Tibial artery (tissue), 4 donors: ENCODE data around the gene PRRG4.

Experiments used
- DNase-seq, 2 donors: peaks; one replicate each; pipeline ENCODE4 v3.0.0-alpha.2; 2019
- H3K27ac ChIP-seq, 2 donors: fragments of 200-600 bp; sonication (generic) in 1 of 2; 1 replicate in 1 of 2; 2 replicates in 1 of 2; pipeline ENCODE4 v1.5.1; 2018 to 2019; ENCODE audit warnings: mild to moderate bottlenecking in 1 of 2
- H3K27me3 ChIP-seq, 2 donors: fragments of 200-600 bp; sonication (generic) in 1 of 2; one replicate each; pipeline versions ENCODE4 v1.5.1 to v1.6.0; 2016 to 2019
- H3K36me3 ChIP-seq, 3 donors: fragments of 200-600 bp; sonication (generic) in 2 of 3; one replicate each; pipeline ENCODE4 v1.5.1; 2016 to 2019; ENCODE audit warnings: mild to moderate bottlenecking in 2 of 3
- H3K4me1 ChIP-seq, 4 donors: fragments of 200-600 bp; sonication (generic) in 2 of 4; 1 replicate in 3 of 4; 2 replicates in 1 of 4; pipeline ENCODE4 v1.5.1; 2016 to 2019
- H3K4me3 ChIP-seq, 2 donors: fragments of 200-600 bp; sonication (generic) in 1 of 2; 1 replicate in 1 of 2; 2 replicates in 1 of 2; pipeline ENCODE4 v1.5.1; 2018 to 2019; ENCODE audit warnings: mild to moderate bottlenecking in 2 of 2
- H3K9me3 ChIP-seq, 3 donors: fragments of 200-600 bp; sonication (generic) in 1 of 3; one replicate each; pipeline ENCODE4 v1.5.1; 2016 to 2019
- CTCF ChIP-seq, 2 experiments: fragments of 200-600 bp in 1 of 2; fragments of 450-650 bp in 1 of 2; IDR thresholded peaks; one replicate each; pipeline ENCODE4 v1.5.1; 2017 to 2019; ENCODE audit warnings: antibody characterized with exemption in 2 of 2, mild to moderate bottlenecking in 1 of 2, moderate library complexity in 1 of 2
- intact Hi-C: fragments of 100-400 bp; cut with DNase I; formaldehyde crosslinking; loops from one replicate; pipeline ENCODE4 v1.15.0; 2023; ENCODE audit warnings: low total_unique reads

PRRG4 gene

GRCh38 chr11:32894149-32894827 is 64.6 kb downstream of the PRRG4 start:
- DNase-seq: no peak
- Histone ChIP-seq H3K27ac (peak overlapping the region; percentile 80 to 83), H3K27me3 (no peaks in the 10 kb centered on the region), H3K4me3 (peak overlapping the region; percentile 63 to 69), H3K36me3 (no peaks in the 10 kb centered on the region), H3K4me1 (peaks cover 0 to 19% (median 5%) of the 10 kb centered on the region in 4 donors), H3K9me3 (no peaks in the 10 kb centered on the region)
- intact Hi-C loops: no loop called here
- no peak for TF ChIP-seq CTCF (IDR thresholded peaks at IDR 0.05)

DNA sequence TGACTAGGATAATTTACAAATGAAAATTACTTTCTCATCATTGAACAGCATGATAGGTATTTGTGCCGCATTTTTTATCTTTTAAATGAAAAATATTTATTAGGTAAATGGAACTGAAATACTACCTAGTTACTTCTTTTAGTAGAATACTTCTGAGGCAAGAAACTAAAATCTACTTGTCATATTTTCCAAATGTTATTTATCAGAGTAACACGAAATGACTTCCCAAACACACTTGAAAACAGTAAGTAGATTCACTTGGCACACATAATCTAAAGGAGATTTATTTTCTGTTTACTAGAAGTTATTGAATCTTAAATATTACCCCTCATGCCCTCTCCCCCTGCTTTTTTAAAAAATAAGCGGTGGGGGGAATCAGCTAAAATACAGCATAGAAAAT is 65.2 kb downstream of the PRRG4 start:
- Histone ChIP-seq H3K27ac (no peak overlapping the region), H3K36me3 (no peaks in the 10 kb centered on the region), H3K27me3 (no peaks in the 10 kb centered on the region), H3K9me3 (no peaks in the 10 kb centered on the region), H3K4me3 (no peak overlapping the region), H3K4me1 (peaks cover 0 to 19% (median 5%) of the 10 kb centered on the region in 4 donors)
- intact Hi-C loops: no loop called here
- TF ChIP-seq CTCF (IDR thresholded peaks at IDR 0.05): no peak
- DNase-seq: no peak

DNA sequence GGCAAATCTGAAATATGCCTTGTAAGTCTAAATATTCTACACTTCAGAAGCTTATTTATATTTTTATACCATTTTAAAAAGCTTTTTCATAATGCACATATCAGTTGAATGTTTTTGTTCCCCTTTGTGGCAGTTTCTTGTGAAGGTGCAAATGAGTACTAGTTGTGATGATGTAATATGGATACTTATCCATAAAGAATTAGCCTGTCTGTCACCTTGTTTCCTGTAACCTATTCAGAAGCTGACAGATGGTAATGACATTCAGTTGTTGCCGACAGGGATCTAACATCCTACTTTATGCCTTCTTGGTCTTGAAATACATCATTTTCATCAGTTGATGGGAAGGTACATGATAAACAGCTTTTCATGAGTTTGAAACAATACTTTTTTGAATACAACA is 65.7 kb downstream of the PRRG4 start:
- DNase-seq: no peak
- Histone ChIP-seq H3K4me1 (peaks cover 0 to 19% (median 5%) of the 10 kb centered on the region in 4 donors), H3K27me3 (no peaks in the 10 kb centered on the region), H3K9me3 (no peaks in the 10 kb centered on the region), H3K36me3 (no peaks in the 10 kb centered on the region), H3K4me3 (no peak overlapping the region), H3K27ac (no peak overlapping the region)
- intact Hi-C loops: no loop called here
- no peak for TF ChIP-seq CTCF (IDR thresholded peaks at IDR 0.05)

GRCh38 chr11:32897103-32897502 is 67.4 kb downstream of the PRRG4 start:
- no peak for DNase-seq
- Histone ChIP-seq H3K4me1 (peaks cover 0 to 14% (median 6%) of the 10 kb centered on the region in 4 donors), H3K27ac (no peak overlapping the region), H3K4me3 (no peak overlapping the region), H3K27me3 (no peaks in the 10 kb centered on the region), H3K9me3 (no peaks in the 10 kb centered on the region), H3K36me3 (no peaks in the 10 kb centered on the region)
- no peak for TF ChIP-seq CTCF (IDR thresholded peaks at IDR 0.05)
- intact Hi-C loops: no loop called here

DNA sequence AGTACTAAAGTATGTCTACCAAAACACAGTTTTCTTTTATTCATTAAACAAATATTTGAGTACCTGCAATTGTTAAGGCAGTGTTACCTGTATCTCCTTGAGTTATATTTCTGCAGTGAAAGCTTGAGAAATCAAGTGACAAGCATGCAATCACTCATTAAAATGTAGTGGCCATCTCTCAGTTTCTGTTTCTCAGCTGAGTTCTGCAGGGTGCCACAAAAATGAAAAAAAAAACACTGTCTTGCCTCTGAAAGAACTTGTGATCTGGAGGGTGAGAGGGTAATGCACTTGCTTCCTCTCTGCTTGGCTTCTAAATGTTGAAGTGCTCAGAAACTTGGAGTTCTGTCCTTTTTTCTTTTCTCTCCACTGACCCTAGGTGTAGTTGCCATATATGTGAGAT is 69.7 kb downstream of the PRRG4 start:
- Histone ChIP-seq H3K36me3 (no peaks in the 10 kb centered on the region), H3K4me3 (no peak overlapping the region), H3K9me3 (no peaks in the 10 kb centered on the region), H3K27me3 (no peaks in the 10 kb centered on the region), H3K27ac (no peak overlapping the region), H3K4me1 (peaks cover 0 to 11% (median 7%) of the 10 kb centered on the region in 4 donors)
- no peak for DNase-seq
- intact Hi-C loops: no loop called here
- TF ChIP-seq CTCF (IDR thresholded peaks at IDR 0.05): no peak
